ENCODE measurements around the gene SKP1. TPM values are rescaled to one million over a fixed set of nuclear protein-coding genes. Genes with fewer than 3 reads are reported as not detected.

The SKP1 gene
- total RNA-seq, 3 donors from 2014 or later (not counting 1 experiment from before 2014, with no cell fraction given) = 301 to 338 (median 315) TPM

GRCh38 chr5:134142806-134143205 lies 33.9 kb downstream of the SKP1 start:
- Histone ChIP-seq H3K9me3 (ENCODE audit: control insufficient read depth, insufficient read depth, low read length) (no peaks in the 10 kb centered on the region), H3K4me1 (ENCODE audit: control insufficient read depth, insufficient read depth, low read length) (peaks cover 50% of the 10 kb centered on the region), H3K27ac (ENCODE audit: low read length) (no peak overlapping the region), H3K4me3 (ENCODE audit: low read length) (no peak overlapping the region), H3K36me3 (ENCODE audit: control insufficient read depth, insufficient read depth, low read length) (peaks cover 92% of the 10 kb centered on the region), H3K27me3 (ENCODE audit: control insufficient read depth, insufficient read depth, low read length) (no peaks in the 10 kb centered on the region)
- Mint-ChIP-seq H3K36me3 (no peaks in the 10 kb centered on the region), H3K4me1 (peaks cover 24 to 62% of the 10 kb centered on the region in 2 donors), H3K4me3 (no peak overlapping the region), H3K27ac (peak overlapping the region; percentile 38), H3K27me3 (ENCODE audit: low read depth in 2 of 2) (no peaks in the 10 kb centered on the region), H3K9me3 (no peaks in the 10 kb centered on the region)
- intact Hi-C loops (cut with micrococcal nuclease) = no loop called here
- no peak for ATAC-seq
- WGBS (ENCODE audit: insufficient coverage) = 94% methylated on average over 12 of the region's 12 CpGs
- TF ChIP-seq, protein P1, sequence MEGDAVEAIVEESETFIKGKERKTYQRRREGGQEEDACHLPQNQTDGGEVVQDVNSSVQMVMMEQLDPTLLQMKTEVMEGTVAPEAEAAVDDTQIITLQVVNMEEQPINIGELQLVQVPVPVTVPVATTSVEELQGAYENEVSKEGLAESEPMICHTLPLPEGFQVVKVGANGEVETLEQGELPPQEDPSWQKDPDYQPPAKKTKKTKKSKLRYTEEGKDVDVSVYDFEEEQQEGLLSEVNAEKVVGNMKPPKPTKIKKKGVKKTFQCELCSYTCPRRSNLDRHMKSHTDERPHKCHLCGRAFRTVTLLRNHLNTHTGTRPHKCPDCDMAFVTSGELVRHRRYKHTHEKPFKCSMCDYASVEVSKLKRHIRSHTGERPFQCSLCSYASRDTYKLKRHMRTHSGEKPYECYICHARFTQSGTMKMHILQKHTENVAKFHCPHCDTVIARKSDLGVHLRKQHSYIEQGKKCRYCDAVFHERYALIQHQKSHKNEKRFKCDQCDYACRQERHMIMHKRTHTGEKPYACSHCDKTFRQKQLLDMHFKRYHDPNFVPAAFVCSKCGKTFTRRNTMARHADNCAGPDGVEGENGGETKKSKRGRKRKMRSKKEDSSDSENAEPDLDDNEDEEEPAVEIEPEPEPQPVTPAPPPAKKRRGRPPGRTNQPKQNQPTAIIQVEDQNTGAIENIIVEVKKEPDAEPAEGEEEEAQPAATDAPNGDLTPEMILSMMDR (IDR thresholded peaks at IDR 0.05) = no peak
- no peak for DNase-seq

GRCh38 chr5:134142052-134142451 lies 34.7 kb downstream of the SKP1 start:
- DNase-seq (no peak), ATAC-seq (no peak)
- Mint-ChIP-seq H3K9me3 (no peaks in the 10 kb centered on the region), H3K27me3 (ENCODE audit: low read depth in 2 of 2) (no peaks in the 10 kb centered on the region), H3K27ac (peak overlapping the region; percentile 98), H3K4me1 (peaks cover 24 to 65% of the 10 kb centered on the region in 2 donors), H3K36me3 (no peaks in the 10 kb centered on the region), H3K4me3 (no peak overlapping the region)
- H3K27me3 ChIP-seq (ENCODE audit: control insufficient read depth, insufficient read depth, low read length) = no peaks in the 10 kb centered on the region
- H3K4me1 ChIP-seq (ENCODE audit: control insufficient read depth, insufficient read depth, low read length) = peaks cover 57% of the 10 kb centered on the region
- H3K4me3 ChIP-seq (ENCODE audit: low read length) = no peak overlapping the region
- H3K36me3 ChIP-seq (ENCODE audit: control insufficient read depth, insufficient read depth, low read length) = peaks cover 88% of the 10 kb centered on the region
- intact Hi-C loops (cut with micrococcal nuclease) = no loop called here
- TF ChIP-seq, protein P1 (IDR thresholded peaks at IDR 0.05) = no peak
- H3K27ac ChIP-seq (ENCODE audit: low read length) = no peak overlapping the region
- no peaks in the 10 kb centered on the region for H3K9me3 ChIP-seq (ENCODE audit: control insufficient read depth, insufficient read depth, low read length)
- WGBS (ENCODE audit: insufficient coverage) = 93% methylated on average over 5 of the region's 5 CpGs

- TF ChIP-seq, protein P1 (IDR thresholded peaks at IDR 0.05) = no peak
- H3K27me3 ChIP-seq (ENCODE audit: control insufficient read depth, insufficient read depth, low read length) = no peaks in the 10 kb centered on the region
- H3K4me1 Mint-ChIP-seq = peaks cover 24 to 68% of the 10 kb centered on the region in 2 donors
- peaks cover 62% of the 10 kb centered on the region for H3K4me1 ChIP-seq (ENCODE audit: control insufficient read depth, insufficient read depth, low read length)
- intact Hi-C loops (cut with micrococcal nuclease) = no loop called here
- H3K27ac ChIP-seq (ENCODE audit: low read length) = peak overlapping the region; percentile 68
- no peaks in the 10 kb centered on the region for H3K36me3 Mint-ChIP-seq
- DNase-seq (peak; percentile 20 to 61), ATAC-seq (peak in 2 of 3 donors; percentile 32 to 36)
- WGBS (ENCODE audit: insufficient coverage) = 88% methylated on average over 9 of the region's 9 CpGs
- H3K36me3 ChIP-seq (ENCODE audit: control insufficient read depth, insufficient read depth, low read length) = peaks cover 87% of the 10 kb centered on the region
- no peaks in the 10 kb centered on the region for H3K27me3 Mint-ChIP-seq (ENCODE audit: low read depth in 2 of 2)
- H3K9me3 ChIP-seq (ENCODE audit: control insufficient read depth, insufficient read depth, low read length) = no peaks in the 10 kb centered on the region
- peak overlapping the region; percentile 98 for H3K27ac Mint-ChIP-seq
- no peak overlapping the region for H3K4me3 ChIP-seq (ENCODE audit: low read length)
- H3K4me3 Mint-ChIP-seq = peak overlapping the region; percentile 1
- no peaks in the 10 kb centered on the region for H3K9me3 Mint-ChIP-seq
These were observed 35.3 kb downstream of the SKP1 start for GRCh38 chr5:134141331-134142050.

Measured in natural killer cell (primary cell).